ENCODE data around the gene GHRL. TPM values are rescaled to one million over a fixed set of nuclear protein-coding genes. Genes with fewer than 3 reads are reported as not detected.

The GHRL gene
- total RNA-seq, 3 donors from 2014 or later (not counting 1 experiment from before 2014, with no cell fraction given): 1.4 to 2.6 (median 1.5) TPM

GRCh38 chr3:10286596-10287295 lies 6.0 kb downstream of the GHRL start:
- Histone ChIP-seq H3K9me3 (ENCODE audit: control insufficient read depth, insufficient read depth, low read length) (no peaks in the 10 kb centered on the region), H3K4me3 (ENCODE audit: low read length) (no peak overlapping the region), H3K27me3 (ENCODE audit: control insufficient read depth, insufficient read depth, low read length) (no peaks in the 10 kb centered on the region), H3K36me3 (ENCODE audit: control insufficient read depth, insufficient read depth, low read length) (peaks cover 47% of the 10 kb centered on the region), H3K27ac (ENCODE audit: low read length) (no peak overlapping the region), H3K4me1 (ENCODE audit: control insufficient read depth, insufficient read depth, low read length) (peaks cover 14% of the 10 kb centered on the region)
- Mint-ChIP-seq H3K9me3 (no peaks in the 10 kb centered on the region), H3K27ac (peak overlapping the region; percentile 5 to 39), H3K27me3 (ENCODE audit: low read depth in 2 of 2) (no peaks in the 10 kb centered on the region), H3K4me1 (peaks cover 16 to 17% of the 10 kb centered on the region in 2 donors), H3K36me3 (no peaks in the 10 kb centered on the region), H3K4me3 (no peak overlapping the region)
- WGBS (ENCODE audit: insufficient coverage): 97% methylated on average over 2 of the region's 2 CpGs
- peak; percentile 21 for TF ChIP-seq CTCF (IDR thresholded peaks at IDR 0.05)
- intact Hi-C loops (cut with micrococcal nuclease): no loop called here
- ATAC-seq: peak in 2 of 3 donors; percentile 35 to 68
- peak in 1 of 2 donors; percentile 72 for DNase-seq

GRCh38 chr3:10286133-10286524 lies 6.6 kb downstream of the GHRL start:
- no peaks in the 10 kb centered on the region for H3K27me3 Mint-ChIP-seq (ENCODE audit: low read depth in 2 of 2)
- no peak for TF ChIP-seq CTCF (IDR thresholded peaks at IDR 0.05)
- DNase-seq (no peak), ATAC-seq (no peak)
- intact Hi-C loops (cut with micrococcal nuclease): no loop called here
- H3K27me3 ChIP-seq (ENCODE audit: control insufficient read depth, insufficient read depth, low read length): no peaks in the 10 kb centered on the region
- 97% methylated on average over 5 of the region's 5 CpGs for WGBS (ENCODE audit: insufficient coverage)
- H3K9me3 Mint-ChIP-seq: no peaks in the 10 kb centered on the region
- no peak overlapping the region for H3K4me3 Mint-ChIP-seq
- H3K36me3 ChIP-seq (ENCODE audit: control insufficient read depth, insufficient read depth, low read length): peaks cover 48% of the 10 kb centered on the region
- no peak overlapping the region for H3K27ac ChIP-seq (ENCODE audit: low read length)
- peak overlapping the region; percentile 5 to 39 for H3K27ac Mint-ChIP-seq
- peaks cover 16 to 17% of the 10 kb centered on the region in 2 donors for H3K4me1 Mint-ChIP-seq
- H3K36me3 Mint-ChIP-seq: no peaks in the 10 kb centered on the region
- no peaks in the 10 kb centered on the region for H3K9me3 ChIP-seq (ENCODE audit: control insufficient read depth, insufficient read depth, low read length)
- H3K4me1 ChIP-seq (ENCODE audit: control insufficient read depth, insufficient read depth, low read length): peaks cover 13% of the 10 kb centered on the region
- no peak overlapping the region for H3K4me3 ChIP-seq (ENCODE audit: low read length)

GRCh38 chr3:10285272-10286132 lies 7.2 kb downstream of the GHRL start:
- WGBS (ENCODE audit: insufficient coverage): 92% methylated on average over 12 of the region's 12 CpGs
- peak overlapping the region; percentile 39 to 72 for H3K27ac Mint-ChIP-seq
- Histone ChIP-seq H3K4me1 (ENCODE audit: control insufficient read depth, insufficient read depth, low read length) (peaks cover 12% of the 10 kb centered on the region), H3K36me3 (ENCODE audit: control insufficient read depth, insufficient read depth, low read length) (peaks cover 54% of the 10 kb centered on the region), H3K9me3 (ENCODE audit: control insufficient read depth, insufficient read depth, low read length) (no peaks in the 10 kb centered on the region), H3K27ac (ENCODE audit: low read length) (no peak overlapping the region), H3K27me3 (ENCODE audit: control insufficient read depth, insufficient read depth, low read length) (no peaks in the 10 kb centered on the region), H3K4me3 (ENCODE audit: low read length) (no peak overlapping the region)
- H3K4me3 Mint-ChIP-seq: no peak overlapping the region
- H3K36me3 Mint-ChIP-seq: no peaks in the 10 kb centered on the region
- no peak for DNase-seq
- peaks cover 16 to 17% of the 10 kb centered on the region in 2 donors for H3K4me1 Mint-ChIP-seq
- no peak for ATAC-seq
- no peaks in the 10 kb centered on the region for H3K9me3 Mint-ChIP-seq
- no peak for TF ChIP-seq CTCF (IDR thresholded peaks at IDR 0.05)
- H3K27me3 Mint-ChIP-seq (ENCODE audit: low read depth in 2 of 2): no peaks in the 10 kb centered on the region
- intact Hi-C loops (cut with micrococcal nuclease): no loop called here
